IMR-90 (cell line): ENCODE measurements around the gene SYT3. TPM values are rescaled to one million over a fixed set of nuclear protein-coding genes. Genes with fewer than 3 reads are reported as not detected.

Source experiments
- ATAC-seq: fragments of 200-7000 bp; cut with Tn5 transposase; 2 replicates; pipeline ENCODE4 v1.9.1; 2020; ENCODE audit warnings: low read depth, mild to moderate bottlenecking, moderate library complexity
- BruUV-seq: library from RNA; stranded (reverse); fragments of 400-500 nt; replicated peaks from 2 replicates; lab custom pipeline; 2021; lab: Mats Ljungman, UMichigan
- CTCF ChIA-PET: fragments of 300-600 bp; formaldehyde crosslinking; extraction: SDS; loops from one replicate; lab custom pipeline; 2021; ENCODE audit warnings: antibody characterized with exemption; lab: Yijun Ruan, JAX
- POLR2A ChIA-PET: fragments of 300-600 bp; sonication (Branson Sonifier 250); formaldehyde crosslinking; loops from one replicate; lab custom pipeline; 2022; ENCODE audit warnings: antibody characterized with exemption; ENCODE audit not compliant: unreplicated experiment; lab: Charles Lee
- DNase-seq: peaks from one replicate; pipeline ENCODE4 v3.0.0; 2013
- H2AFZ ChIP-seq: replicated peaks from 2 replicates; pipeline ENCODE3; 2013; ENCODE audit warnings: low read length, mild to moderate bottlenecking; ENCODE audit not compliant: poor library complexity
- H2AK5ac ChIP-seq: 2 replicates; pipeline ENCODE4 v1.6.1; 2013; ENCODE audit warnings: low read depth, low read length, inconsistent platforms
- H2AK9ac ChIP-seq: replicated peaks from 2 replicates; pipeline ENCODE3; 2013; ENCODE audit warnings: mild to moderate bottlenecking, low read depth, low read length, moderate library complexity; ENCODE audit not compliant: poor library complexity
- H2BK120ac ChIP-seq: 2 replicates; pipeline ENCODE4 v1.6.1; 2013; ENCODE audit warnings: low read depth, low read length, inconsistent platforms
- H2BK15ac ChIP-seq: 3 replicates; pipeline ENCODE4 v1.6.1; 2013; ENCODE audit warnings: low read depth, low read length, inconsistent platforms
- H2BK20ac ChIP-seq: 2 replicates; pipeline ENCODE4 v1.6.1; 2013; ENCODE audit warnings: low read depth, mild to moderate bottlenecking, inconsistent platforms, low read length, moderate library complexity
- H2BK5ac ChIP-seq: 2 replicates; pipeline ENCODE4 v1.6.1; 2013; ENCODE audit warnings: mild to moderate bottlenecking, low read depth, low read length, inconsistent platforms; ENCODE audit not compliant: poor library complexity, severe bottlenecking
- H3K14ac ChIP-seq: replicated peaks from 2 replicates; pipeline ENCODE4 v1.6.1; 2013; ENCODE audit warnings: low read depth, low read length, inconsistent platforms
- H3K18ac ChIP-seq: 2 replicates; pipeline ENCODE4 v1.6.1; 2013; ENCODE audit warnings: low read depth, low read length, control low read depth
- H3K23ac ChIP-seq: 2 replicates; pipeline ENCODE4 v1.6.1; 2013; ENCODE audit warnings: low read depth, low read length, inconsistent platforms
- H3K27ac ChIP-seq: 2 replicates; pipeline ENCODE4 v1.5.1; 2013; ENCODE audit warnings: mild to moderate bottlenecking, control low read depth, low read length; ENCODE audit not compliant: insufficient read depth
- H3K27me3 ChIP-seq: 2 replicates; pipeline ENCODE4 v1.6.1; 2013; ENCODE audit warnings: low read length; ENCODE audit not compliant: control insufficient read depth, insufficient read depth
- H3K36me3 ChIP-seq: 2 replicates; pipeline ENCODE4 v1.6.1; 2013; ENCODE audit warnings: low read length, mixed read lengths; ENCODE audit not compliant: control insufficient read depth, insufficient read depth
- H3K4ac ChIP-seq: 2 replicates; pipeline ENCODE4 v1.6.1; 2013; ENCODE audit warnings: low read depth, low read length, inconsistent platforms
- H3K4me1 ChIP-seq: 2 replicates; pipeline ENCODE4 v1.6.1; 2013; ENCODE audit warnings: low read length, mixed read lengths; ENCODE audit not compliant: control insufficient read depth, insufficient read depth
- H3K4me2 ChIP-seq: 2 replicates; pipeline ENCODE4 v1.6.1; 2013; ENCODE audit warnings: low read depth, mild to moderate bottlenecking, control low read depth, low read length, moderate library complexity
- H3K4me3 ChIP-seq: 2 replicates; pipeline ENCODE4 v1.5.1; 2013; ENCODE audit warnings: low read depth, mild to moderate bottlenecking, control low read depth, low read length, moderate library complexity; ENCODE audit not compliant: insufficient read depth
- H3K56ac ChIP-seq: 2 replicates; pipeline ENCODE4 v1.6.1; 2013; ENCODE audit warnings: low read length, inconsistent platforms; ENCODE audit not compliant: insufficient read depth; ENCODE audit errors: extremely low read depth
- H3K79me1 ChIP-seq, 2 experiments: 2 replicates each; pipeline ENCODE4 v1.6.1; 2013; ENCODE audit warnings: low read length in 2 of 2, inconsistent platforms in 1 of 2, low read depth in 1 of 2
- H3K9ac ChIP-seq: 2 replicates; pipeline ENCODE4 v1.6.1; 2013; ENCODE audit warnings: low read depth, low read length, control low read depth
- H3K9me1 ChIP-seq: 2 replicates; pipeline ENCODE4 v1.6.1; 2013; ENCODE audit warnings: low read length, inconsistent platforms; ENCODE audit not compliant: insufficient read depth
- H3K9me3 ChIP-seq: 2 replicates; pipeline ENCODE4 v1.6.1; 2013; ENCODE audit warnings: low read length; ENCODE audit not compliant: control insufficient read depth, insufficient read depth
- H4K20me1 ChIP-seq: 2 replicates; pipeline ENCODE4 v1.6.1; 2013; ENCODE audit warnings: low read length, inconsistent platforms; ENCODE audit not compliant: insufficient read depth
- H4K5ac ChIP-seq: 2 replicates; pipeline ENCODE4 v1.6.1; 2013; ENCODE audit warnings: mild to moderate bottlenecking, low read depth, low read length, control low read depth
- H4K8ac ChIP-seq, 2 experiments: 2 replicates each; pipeline ENCODE4 v1.6.1; 2013; ENCODE audit warnings: low read depth in 2 of 2, low read length in 2 of 2, control low read depth in 1 of 2, inconsistent platforms in 1 of 2
- H4K91ac ChIP-seq: 2 replicates; pipeline ENCODE4 v1.6.1; 2013; ENCODE audit warnings: low read depth, low read length, inconsistent platforms; ENCODE audit not compliant: insufficient read depth
- FOS ChIP-seq: fragments of 150-350 bp; IDR thresholded peaks from 2 replicates; pipeline ENCODE4 v1.6.1; 2016; ENCODE audit warnings: low read depth, low read length
- MAFK ChIP-seq: IDR thresholded peaks from 2 replicates; pipeline ENCODE4 v1.6.1; 2012; ENCODE audit warnings: low read depth, low read length, improper control_type of control experiment
- MXI1 ChIP-seq: IDR thresholded peaks from 2 replicates; pipeline ENCODE4 v1.6.1; 2012; ENCODE audit warnings: low read depth, mild to moderate bottlenecking, low read length, moderate library complexity, borderline replicate concordance
- WGBS, 2 experiments: methylation state at CpG; one replicate each; pipeline versions ENCODE4 v1.1.5 to v1.1.7; 2013; ENCODE audit warnings: missing lambda C conversion rate in 2 of 2; ENCODE audit not compliant: insufficient read length in 1 of 2; ENCODE audit errors: extremely low coverage in 2 of 2; 5-methylcytosine and 5-hydroxymethylcytosine counted together
- dilution Hi-C: fragments of 300-500 bp; cut with HindIII; formaldehyde crosslinking; loops from one replicate; pipeline ENCODE4 v1.14.3; 2018; ENCODE audit warnings: low sequenced_read_pairs; ENCODE audit not compliant: unreplicated experiment
- in situ Hi-C: fragments of 300-500 bp; cut with MboI; formaldehyde crosslinking; loops from 3 replicates; pipeline ENCODE4 v1.14.3; 2019; ENCODE audit warnings: low sequenced_read_pairs, inconsistent platforms, mixed read lengths
- intact Hi-C: fragments of 100-400 bp; cut with micrococcal nuclease; formaldehyde crosslinking; loops from 2 replicates; pipeline ENCODE4 v1.10.0; 2022
- polyA plus RNA-seq, 3 experiments: library from polyadenylated mRNA; depleted of rRNA; stranded (reverse); fragments of >200 nt; gene quantifications; 2 replicates each; pipeline ENCODE4 v1.2.3, GENCODE V29; 2012; ENCODE audit warnings: low replicate concordance in 1 of 3
- total RNA-seq: library from RNA; depleted of rRNA; stranded (reverse); fragments of >200 nt; gene quantifications from 2 replicates; pipeline ENCODE4 v1.2.3, GENCODE V29; 2012

Gene SYT3
- total and polyA plus RNA-seq, 2 of the 4 experiments (the other 2 are of a cell fraction) = 0.05 TPM; not detected in 1

- no peaks in the 10 kb centered on the region for H4K20me1 ChIP-seq
- no peak overlapping the region for H2BK120ac ChIP-seq
- peaks cover 9% of the 10 kb centered on the region for H3K9me3 ChIP-seq
- no peaks in the 10 kb centered on the region for H3K4me1 ChIP-seq
- no peak overlapping the region for H2BK20ac ChIP-seq
- H3K23ac ChIP-seq = no peak overlapping the region
- no peak overlapping the region for H3K4me2 ChIP-seq
- intact Hi-C loops (no loop called here), dilution Hi-C loops (no loop called here), in situ Hi-C loops (no loop called here)
- H3K27ac ChIP-seq = no peak overlapping the region
- DNase-seq = no peak
- no peaks in the 10 kb centered on the region for H3K79me1 ChIP-seq
- 85% methylated on average over 7 of the region's 20 CpGs; no CpG with 5 or more reads in 1 of the 2 experiments for WGBS, 2 experiments
- no peak overlapping the region for H2AK5ac ChIP-seq
- H3K14ac ChIP-seq = no peak overlapping the region
- no peak overlapping the region for H4K8ac ChIP-seq
- no peak for TF ChIP-seq MAFK
- no peak for TF ChIP-seq FOS
- no peak for TF ChIP-seq MXI1
- no peak overlapping the region for H2BK15ac ChIP-seq
- no peak overlapping the region for H3K18ac ChIP-seq
- no peak overlapping the region for H3K56ac ChIP-seq
- ChIA-PET POLR2A (no interaction called here), CTCF (no interaction called here)
- H3K27me3 ChIP-seq = peaks cover 8% of the 10 kb centered on the region
- no peak overlapping the region for H2BK5ac ChIP-seq
- no peak overlapping the region for H2AFZ ChIP-seq
- BruUV-seq = no TSS peak
- H3K9ac ChIP-seq = no peak overlapping the region
- H2AK9ac ChIP-seq = no peak overlapping the region
- H3K4me3 ChIP-seq = no peak overlapping the region
- no peaks in the 10 kb centered on the region for H3K36me3 ChIP-seq
- H3K9me1 ChIP-seq = no peaks in the 10 kb centered on the region
- no peak overlapping the region for H4K5ac ChIP-seq
- no peak overlapping the region for H3K4ac ChIP-seq
- H4K91ac ChIP-seq = no peak overlapping the region
- no peak for ATAC-seq
Measured at GRCh38 chr19:50632151-50632835, 7.4 kb downstream of the SYT3 start.
